Suprapubic skin (tissue), 4 donors: ENCODE measurements around the gene CDON.

ENCODE experiments used
- CTCF ChIP-seq, 2 donors: fragments of 200-600 bp in 1 of 2; fragments of 450-650 bp in 1 of 2; sonication (generic) in 1 of 2; IDR thresholded peaks; one replicate each; pipeline ENCODE4 v1.5.1; 2016 to 2019; ENCODE audit warnings: antibody characterized with exemption in 2 of 2, mild to moderate bottlenecking in 1 of 2, moderate library complexity in 1 of 2
- EP300 ChIP-seq: sonication (generic); formaldehyde crosslinking; IDR thresholded peaks from one replicate; pipeline ENCODE4 v1.6.1; 2017; ENCODE audit warnings: antibody characterized with exemption
- POLR2A ChIP-seq, 2 donors: fragments of 450-650 bp; IDR thresholded peaks; one replicate each; pipeline ENCODE4 v1.6.1; 2017; ENCODE audit warnings: antibody characterized with exemption in 2 of 2, mild to moderate bottlenecking in 2 of 2, moderate library complexity in 2 of 2
- POLR2AphosphoS5 ChIP-seq, 3 donors: sonication (generic); formaldehyde crosslinking; IDR thresholded peaks; one replicate each; pipeline ENCODE4 v1.6.1; 2017; ENCODE audit warnings: antibody characterized with exemption in 3 of 3

- TF ChIP-seq POLR2A (IDR thresholded peaks at IDR 0.05) (no peak), CTCF (IDR thresholded peaks at IDR 0.05) (no peak), POLR2AphosphoS5 (IDR thresholded peaks at IDR 0.05) (no peak), EP300 (no peak)
Measured at GRCh38 chr11:126088999-126089398, 26.3 kb upstream of the CDON start.
